HG03457 (cell line): ENCODE results near the gene RBM18.

Experiments
- ATAC-seq: cut with Tn5 transposase; IDR thresholded peaks from one replicate; pipeline ENCODE4 v1.9.1; 2021; ENCODE audit warnings: moderate number of reproducible peaks; ENCODE audit not compliant: unreplicated experiment

Gene RBM18

GRCh38 chr9:122206118-122207046 lies 58.3 kb downstream of the RBM18 start:
- ATAC-seq = no peak

GRCh38 chr9:122205176-122205575 lies 59.5 kb downstream of the RBM18 start:
- ATAC-seq = no peak

- no peak for ATAC-seq
Measured at GRCh38 chr9:122204491-122204890, 60.1 kb downstream of the RBM18 start.

- no peak for ATAC-seq
Measured at GRCh38 chr9:122204055-122204454, 60.6 kb downstream of the RBM18 start.

GRCh38 chr9:122202111-122202510 lies 62.5 kb downstream of the RBM18 start:
- ATAC-seq = no peak

GRCh38 chr9:122201641-122202040 lies 63.0 kb downstream of the RBM18 start:
- no peak for ATAC-seq

- ATAC-seq = no peak
Measured at GRCh38 chr9:122200960-122201595, 63.6 kb downstream of the RBM18 start.

GRCh38 chr9:122197882-122198281 lies 66.8 kb downstream of the RBM18 start:
- ATAC-seq = no peak

GRCh38 chr9:122197426-122197825 lies 67.2 kb downstream of the RBM18 start:
- ATAC-seq = no peak

GRCh38 chr9:122195875-122196274 lies 68.8 kb downstream of the RBM18 start:
- ATAC-seq = no peak

GRCh38 chr9:122193651-122194050 lies 71.0 kb downstream of the RBM18 start:
- no peak for ATAC-seq

- ATAC-seq = no peak
Measured at GRCh38 chr9:122192914-122193525, 71.6 kb downstream of the RBM18 start.

- no peak for ATAC-seq
Measured at GRCh38 chr9:122192261-122192875, 72.3 kb downstream of the RBM18 start.

GRCh38 chr9:122191584-122191983 lies 73.1 kb downstream of the RBM18 start:
- no peak for ATAC-seq

- ATAC-seq = no peak
Measured at GRCh38 chr9:122190597-122191381, 73.9 kb downstream of the RBM18 start.

GRCh38 chr9:122188369-122188768 lies 76.3 kb downstream of the RBM18 start:
- no peak for ATAC-seq
